Activated CD4-positive, alpha-beta T cell treated with anti-CD3 and anti-CD28 coated beads for 36 hours (primary cell): ENCODE results near the gene ARFGEF2. TPM values are rescaled to one million over a fixed set of nuclear protein-coding genes. Genes with fewer than 3 reads are reported as not detected.

Source experiments
- ATAC-seq: fragments of 200-7000 bp; cut with Tn5 transposase; one replicate; pipeline ENCODE4 v1.10.0; 2021; ENCODE audit warnings: mild to moderate bottlenecking, moderate library complexity
- CTCF ChIA-PET: fragments of 350-600 bp; sonication (Branson Sonifier 250); formaldehyde crosslinking; loops from one replicate; lab custom pipeline; 2021; ENCODE audit warnings: antibody characterized with exemption; lab: Charles Lee
- POLR2A ChIA-PET: fragments of 350-600 bp; sonication (Branson Sonifier 250); formaldehyde crosslinking; loops from one replicate; lab custom pipeline; 2021; ENCODE audit warnings: antibody characterized with exemption, inconsistent platforms; lab: Charles Lee
- DNase-seq: peaks from one replicate; pipeline ENCODE4 v3.0.0-alpha.2; 2020
- H3K27ac Mint-ChIP-seq: one replicate; pipeline ENCODE4 v1.8.0; 2021; ENCODE audit warnings: mixed read lengths
- H3K27me3 Mint-ChIP-seq: one replicate; pipeline ENCODE4 v1.8.0; 2021; ENCODE audit warnings: mixed read lengths
- H3K36me3 Mint-ChIP-seq: one replicate; pipeline ENCODE4 v1.8.0; 2021; ENCODE audit warnings: low read depth, mixed read lengths
- H3K4me1 Mint-ChIP-seq: one replicate; pipeline ENCODE4 v1.8.0; 2021; ENCODE audit warnings: mixed read lengths
- H3K4me3 Mint-ChIP-seq: one replicate; pipeline ENCODE4 v1.8.0; 2021; ENCODE audit warnings: mild to moderate bottlenecking, moderate library complexity, mixed read lengths
- H3K9me3 Mint-ChIP-seq: one replicate; pipeline ENCODE4 v1.8.0; 2021; ENCODE audit warnings: low read depth, mixed read lengths
- intact Hi-C, 2 experiments: fragments of 100-400 bp; cut with DNase I in 1 of 2; cut with micrococcal nuclease in 1 of 2; formaldehyde crosslinking; loops; one replicate each; pipeline versions ENCODE4 v1.14.2 to v1.15.1; 2022 to 2024; cut with DNase I, micrococcal nuclease
- total RNA-seq, 2 experiments: library from RNA; stranded (reverse); gene quantifications; one replicate each; pipeline ENCODE4 v1.2.3, GENCODE V29; 2021

The ARFGEF2 gene
- total RNA-seq, 2 experiments from 2014 or later: 19.3 to 20.5 TPM

- CTCF ChIA-PET: interaction anchor here (0.8 to 1.2 kb wide), 2 partner anchors 262 to 299 kb away, joined by 3 to 4 read pairs; no protein-coding TSS in a partner anchor
- Mint-ChIP-seq H3K27me3 (no peaks in the 10 kb centered on the region), H3K4me3 (peak overlapping the region; percentile 8), H3K4me1 (peaks cover 34% of the 10 kb centered on the region), H3K27ac (peak overlapping the region; percentile 19), H3K36me3 (peaks cover 2% of the 10 kb centered on the region), H3K9me3 (no peaks in the 10 kb centered on the region)
- DNase-seq (no peak), ATAC-seq (no peak)
- intact Hi-C loops: no loop called here
- POLR2A ChIA-PET: no interaction called here
Measured at GRCh38 chr20:48919336-48919881, 2.1 kb upstream of the ARFGEF2 start.

- ATAC-seq: no peak
- Mint-ChIP-seq H3K27ac (peak overlapping the region; percentile 96), H3K27me3 (no peaks in the 10 kb centered on the region), H3K9me3 (no peaks in the 10 kb centered on the region), H3K4me3 (peak overlapping the region; percentile 85), H3K4me1 (peaks cover 39% of the 10 kb centered on the region), H3K36me3 (peaks cover 2% of the 10 kb centered on the region)
- DNase-seq: no peak
- intact Hi-C loops: loop anchor here (2.0 to 5.0 kb wide), 4 partner anchors 127 to 359 kb away; partner anchors contain the start of genes CSE1L (in 1 of the 2) and ZNFX1 (in 1 of the 2)
- POLR2A ChIA-PET: interaction anchor here (0.6 kb wide), 1 partner anchor 117 kb away, joined by 6 read pairs; no protein-coding TSS in a partner anchor
- CTCF ChIA-PET: interaction anchor here (0.8 kb wide), 1 partner anchor 262 kb away, joined by 4 read pairs; no protein-coding TSS in a partner anchor
Measured at GRCh38 chr20:48919882-48920526, 1.5 kb upstream of the ARFGEF2 start.

- H3K4me3 Mint-ChIP-seq: peak overlapping the region; percentile 85
- no peak for ATAC-seq
- intact Hi-C loops: loop anchor here (1.0 to 5.0 kb wide), 10 partner anchors 92 to 1195 kb away; partner anchors contain the start of genes CSE1L (in 2 of the 2), STAU1 (in 1 of the 2) and ZNFX1 (in 1 of the 2)
- peaks cover 2% of the 10 kb centered on the region for H3K36me3 Mint-ChIP-seq
- peak overlapping the region; percentile 96 for H3K27ac Mint-ChIP-seq
- no peak for DNase-seq
- H3K27me3 Mint-ChIP-seq: no peaks in the 10 kb centered on the region
- POLR2A ChIA-PET: interaction anchor here (0.6 kb wide), 1 partner anchor 117 kb away, joined by 6 read pairs; no protein-coding TSS in a partner anchor
- H3K4me1 Mint-ChIP-seq: peaks cover 40% of the 10 kb centered on the region
- H3K9me3 Mint-ChIP-seq: no peaks in the 10 kb centered on the region
- CTCF ChIA-PET: interaction anchor here (0.8 kb wide), 1 partner anchor 204 kb away, joined by 3 read pairs; no protein-coding TSS in a partner anchor
Measured at GRCh38 chr20:48920527-48921167, 864 bp upstream of the ARFGEF2 start.

GRCh38 chr20:48921883-48922820, 641 bp downstream of the ARFGEF2 start:
- H3K4me3 Mint-ChIP-seq: peak overlapping the region; percentile 96

GRCh38 chr20:48923149-48923718, 1.7 kb downstream of the ARFGEF2 start:
- intact Hi-C loops: loop anchor here (5.0 kb wide), 2 partner anchors 124 to 141 kb away; partner anchors contain the start of gene CSE1L (in 1 of the 2)
- ATAC-seq (no peak), DNase-seq (no peak)
- ChIA-PET CTCF (interaction anchor here (0.6 kb wide), 2 partner anchors 19 to 281 kb away, joined by 3 read pairs; no protein-coding TSS in a partner anchor), POLR2A (interaction anchor here (0.8 kb wide), 1 partner anchor 12 kb away, joined by 3 read pairs; no protein-coding TSS in a partner anchor)
- peaks cover 5% of the 10 kb centered on the region for H3K36me3 Mint-ChIP-seq
- H3K4me1 Mint-ChIP-seq: peaks cover 55% of the 10 kb centered on the region
- H3K27me3 Mint-ChIP-seq: no peaks in the 10 kb centered on the region
- H3K9me3 Mint-ChIP-seq: peaks cover 2% of the 10 kb centered on the region
- H3K27ac Mint-ChIP-seq: peak overlapping the region; percentile 57
- peak overlapping the region; percentile 96 for H3K4me3 Mint-ChIP-seq

More at GRCh38 chr20:48921883-48922820, 641 bp downstream of the ARFGEF2 start:
- Mint-ChIP-seq H3K36me3 (peaks cover 5% of the 10 kb centered on the region), H3K27me3 (no peaks in the 10 kb centered on the region), H3K27ac (peak overlapping the region; percentile 94), H3K4me1 (peaks cover 54% of the 10 kb centered on the region), H3K9me3 (peaks cover 2% of the 10 kb centered on the region)
- peak; percentile 50 for ATAC-seq
- DNase-seq: no peak
- CTCF ChIA-PET: interaction anchor here (0.6 to 1.1 kb wide), 3 partner anchors 17 to 280 kb away, joined by 3 read pairs; no protein-coding TSS in a partner anchor
- POLR2A ChIA-PET: interaction anchor here (0.7 to 0.8 kb wide), 2 partner anchors 11 to 25 kb away, joined by 3 to 4 read pairs; no protein-coding TSS in a partner anchor
- intact Hi-C loops: loop anchor here (1.0 to 5.0 kb wide), 10 partner anchors 94 to 1197 kb away; partner anchors contain the start of genes CSE1L (in 2 of the 2), STAU1 (in 1 of the 2) and ZNFX1 (in 1 of the 2)

- POLR2A ChIA-PET: no interaction called here
- H3K4me1 Mint-ChIP-seq: peaks cover 55% of the 10 kb centered on the region
Measured at GRCh38 chr20:48924756-48925109, 3.2 kb downstream of the ARFGEF2 start.

GRCh38 chr20:48926267-48926666, 4.8 kb downstream of the ARFGEF2 start:
- ChIA-PET CTCF (interaction anchor here (0.7 to 0.9 kb wide), 3 partner anchors 12 to 210 kb away, joined by 3 read pairs; no protein-coding TSS in a partner anchor), POLR2A (no interaction called here)
- no peaks in the 10 kb centered on the region for H3K27me3 Mint-ChIP-seq
- ATAC-seq: no peak
- peaks cover 5% of the 10 kb centered on the region for H3K36me3 Mint-ChIP-seq
- H3K4me3 Mint-ChIP-seq: no peak overlapping the region
- H3K9me3 Mint-ChIP-seq: peaks cover 2% of the 10 kb centered on the region
- H3K4me1 Mint-ChIP-seq: peaks cover 45% of the 10 kb centered on the region
- intact Hi-C loops: no loop called here
- peak overlapping the region; percentile 35 for H3K27ac Mint-ChIP-seq
- DNase-seq: no peak

More at GRCh38 chr20:48924756-48925109, 3.2 kb downstream of the ARFGEF2 start:
- DNase-seq (no peak), ATAC-seq (no peak)
- Mint-ChIP-seq H3K27ac (no peak overlapping the region), H3K36me3 (peaks cover 5% of the 10 kb centered on the region), H3K9me3 (peaks cover 2% of the 10 kb centered on the region), H3K4me3 (no peak overlapping the region), H3K27me3 (no peaks in the 10 kb centered on the region)
- intact Hi-C loops: loop anchor here (5.0 kb wide), 2 partner anchors 123 to 142 kb away; partner anchors contain the start of gene CSE1L (in 1 of the 2)
- CTCF ChIA-PET: interaction anchor here (0.7 kb wide), 1 partner anchor 972 kb away, joined by 4 read pairs; no protein-coding TSS in a partner anchor

GRCh38 chr20:48926821-48927220, 5.3 kb downstream of the ARFGEF2 start:
- peak overlapping the region; percentile 23 for H3K27ac Mint-ChIP-seq
- CTCF ChIA-PET: interaction anchor here (0.8 to 0.9 kb wide), 2 partner anchors 12 to 211 kb away, joined by 3 read pairs; no protein-coding TSS in a partner anchor
- peaks cover 2% of the 10 kb centered on the region for H3K9me3 Mint-ChIP-seq
- H3K36me3 Mint-ChIP-seq: peaks cover 5% of the 10 kb centered on the region
- ATAC-seq (no peak), DNase-seq (no peak)
- intact Hi-C loops: no loop called here
- no peaks in the 10 kb centered on the region for H3K27me3 Mint-ChIP-seq
- POLR2A ChIA-PET: no interaction called here
- no peak overlapping the region for H3K4me3 Mint-ChIP-seq
- peaks cover 44% of the 10 kb centered on the region for H3K4me1 Mint-ChIP-seq

GRCh38 chr20:48928832-48929725, 7.6 kb downstream of the ARFGEF2 start:
- ChIA-PET POLR2A (no interaction called here), CTCF (no interaction called here)
- Mint-ChIP-seq H3K27ac (no peak overlapping the region), H3K27me3 (no peaks in the 10 kb centered on the region), H3K9me3 (peaks cover 2% of the 10 kb centered on the region), H3K4me1 (peaks cover 29% of the 10 kb centered on the region), H3K36me3 (peaks cover 3% of the 10 kb centered on the region), H3K4me3 (no peak overlapping the region)
- no peak for ATAC-seq
- no peak for DNase-seq
- intact Hi-C loops: no loop called here
